ENCODE data around the gene PGGT1B. TPM values are rescaled to one million over a fixed set of nuclear protein-coding genes. Genes with fewer than 3 reads are reported as not detected.

The PGGT1B gene
- total and polyA plus RNA-seq, 3 donors from 2014 or later: 10.2 to 15.6 (median 12.1) TPM

GRCh38 chr5:115237066-115237465, 25.6 kb downstream of the PGGT1B start:
- DNase-seq: no peak
- Histone ChIP-seq H3K4me3 (no peak overlapping the region), H3K9me3 (no peaks in the 10 kb centered on the region), H3K36me3 (ENCODE audit: low read depth, missing control alignments) (no peaks in the 10 kb centered on the region), H3K27ac (no peak overlapping the region), H3K27me3 (no peaks in the 10 kb centered on the region), H3K4me1 (no peaks in the 10 kb centered on the region)
- 86 to 90% methylated on average over 3 of the region's 3 CpGs for WGBS, 2 donors
- intact Hi-C loops (cut with DNase I; ENCODE audit: low total_unique reads): no loop called here
- TF ChIP-seq CTCF (IDR thresholded peaks at IDR 0.05) (no peak), POLR2A (IDR thresholded peaks at IDR 0.05) (no peak)

GRCh38 chr5:115236599-115236998, 26.1 kb downstream of the PGGT1B start:
- no peak overlapping the region for H3K4me3 ChIP-seq
- TF ChIP-seq POLR2A (IDR thresholded peaks at IDR 0.05) (no peak), CTCF (IDR thresholded peaks at IDR 0.05) (no peak)
- H3K9me3 ChIP-seq: no peaks in the 10 kb centered on the region
- no peak for DNase-seq
- H3K36me3 ChIP-seq (ENCODE audit: low read depth, missing control alignments): no peaks in the 10 kb centered on the region
- no peaks in the 10 kb centered on the region for H3K4me1 ChIP-seq
- H3K27ac ChIP-seq: no peak overlapping the region
- H3K27me3 ChIP-seq: no peaks in the 10 kb centered on the region
- WGBS, 2 donors: 92 to 96% methylated on average over 2 of the region's 2 CpGs
- intact Hi-C loops (cut with DNase I; ENCODE audit: low total_unique reads): no loop called here

GRCh38 chr5:115231598-115231997, 31.1 kb downstream of the PGGT1B start:
- H3K36me3 ChIP-seq (ENCODE audit: low read depth, missing control alignments): no peaks in the 10 kb centered on the region
- 92% methylated on average over 4 of the region's 4 CpGs for WGBS, 2 donors
- no peak for TF ChIP-seq POLR2A (IDR thresholded peaks at IDR 0.05)
- TF ChIP-seq CTCF (IDR thresholded peaks at IDR 0.05): no peak
- no peaks in the 10 kb centered on the region for H3K9me3 ChIP-seq
- intact Hi-C loops (cut with DNase I; ENCODE audit: low total_unique reads): no loop called here
- no peak for DNase-seq
- no peak overlapping the region for H3K27ac ChIP-seq
- no peak overlapping the region for H3K4me3 ChIP-seq
- H3K4me1 ChIP-seq: no peaks in the 10 kb centered on the region
- no peaks in the 10 kb centered on the region for H3K27me3 ChIP-seq

GRCh38 chr5:115229606-115230005, 33.1 kb downstream of the PGGT1B start:
- no peak for DNase-seq
- WGBS, 2 donors: 81 to 86% methylated on average over 1 of the region's 1 CpG
- H3K4me3 ChIP-seq: no peak overlapping the region
- TF ChIP-seq POLR2A (IDR thresholded peaks at IDR 0.05) (no peak), CTCF (IDR thresholded peaks at IDR 0.05) (no peak)
- no peaks in the 10 kb centered on the region for H3K9me3 ChIP-seq
- H3K4me1 ChIP-seq: no peaks in the 10 kb centered on the region
- intact Hi-C loops (cut with DNase I; ENCODE audit: low total_unique reads): no loop called here
- H3K27ac ChIP-seq: no peak overlapping the region
- H3K36me3 ChIP-seq (ENCODE audit: low read depth, missing control alignments): no peaks in the 10 kb centered on the region
- H3K27me3 ChIP-seq: no peaks in the 10 kb centered on the region

- H3K36me3 ChIP-seq (ENCODE audit: low read depth, missing control alignments): no peaks in the 10 kb centered on the region
- WGBS, 2 donors: 86 to 93% methylated on average over 1 of the region's 1 CpG
These were observed 35.4 kb downstream of the PGGT1B start for GRCh38 chr5:115227281-115227680.

More at GRCh38 chr5:115227281-115227680, 35.4 kb downstream of the PGGT1B start:
- no peaks in the 10 kb centered on the region for H3K4me1 ChIP-seq
- TF ChIP-seq POLR2A (IDR thresholded peaks at IDR 0.05) (no peak), CTCF (IDR thresholded peaks at IDR 0.05) (no peak)
- no peak overlapping the region for H3K27ac ChIP-seq
- no peaks in the 10 kb centered on the region for H3K9me3 ChIP-seq
- no peaks in the 10 kb centered on the region for H3K27me3 ChIP-seq
- intact Hi-C loops (cut with DNase I; ENCODE audit: low total_unique reads): no loop called here
- no peak overlapping the region for H3K4me3 ChIP-seq
- DNase-seq: no peak
